Measurements from ENCODE around the gene STK25.

Gene STK25

DNA sequence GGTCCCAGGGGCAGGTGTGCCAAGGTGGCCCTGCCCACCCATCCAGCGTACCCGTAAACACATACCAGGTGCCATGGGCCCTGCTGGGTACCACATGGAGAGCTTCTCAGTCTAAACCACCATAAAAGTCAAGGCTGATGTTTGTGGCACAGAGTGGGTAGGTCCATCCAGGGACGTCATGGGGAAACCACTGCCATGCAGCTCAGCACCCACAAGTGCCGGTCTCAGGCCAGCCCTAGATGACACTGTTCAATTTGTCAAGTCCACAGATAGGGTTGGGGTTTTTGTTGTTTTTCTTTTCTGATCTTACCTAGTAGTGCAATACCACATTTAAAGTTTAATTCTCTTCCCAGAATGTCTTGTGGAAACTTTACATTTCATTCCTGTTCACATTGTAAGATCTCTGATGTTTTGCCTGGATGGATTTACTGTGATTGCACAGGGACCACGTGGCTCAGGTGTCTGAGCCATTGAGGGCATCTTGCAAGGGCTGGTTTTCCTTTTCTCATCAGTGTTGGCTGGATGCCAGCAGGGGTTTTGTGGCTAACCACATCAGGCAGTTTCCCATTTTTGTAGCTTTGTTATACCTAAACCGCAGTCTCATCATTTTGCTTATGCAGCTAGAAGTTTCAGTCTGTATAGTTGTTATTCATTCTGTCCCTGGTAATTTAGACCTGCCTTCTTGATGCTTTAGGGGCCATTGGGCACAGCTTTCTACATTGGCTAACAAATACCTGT, 64.7 kb downstream of the STK25 start:
- TF ChIP-seq, protein P1, sequence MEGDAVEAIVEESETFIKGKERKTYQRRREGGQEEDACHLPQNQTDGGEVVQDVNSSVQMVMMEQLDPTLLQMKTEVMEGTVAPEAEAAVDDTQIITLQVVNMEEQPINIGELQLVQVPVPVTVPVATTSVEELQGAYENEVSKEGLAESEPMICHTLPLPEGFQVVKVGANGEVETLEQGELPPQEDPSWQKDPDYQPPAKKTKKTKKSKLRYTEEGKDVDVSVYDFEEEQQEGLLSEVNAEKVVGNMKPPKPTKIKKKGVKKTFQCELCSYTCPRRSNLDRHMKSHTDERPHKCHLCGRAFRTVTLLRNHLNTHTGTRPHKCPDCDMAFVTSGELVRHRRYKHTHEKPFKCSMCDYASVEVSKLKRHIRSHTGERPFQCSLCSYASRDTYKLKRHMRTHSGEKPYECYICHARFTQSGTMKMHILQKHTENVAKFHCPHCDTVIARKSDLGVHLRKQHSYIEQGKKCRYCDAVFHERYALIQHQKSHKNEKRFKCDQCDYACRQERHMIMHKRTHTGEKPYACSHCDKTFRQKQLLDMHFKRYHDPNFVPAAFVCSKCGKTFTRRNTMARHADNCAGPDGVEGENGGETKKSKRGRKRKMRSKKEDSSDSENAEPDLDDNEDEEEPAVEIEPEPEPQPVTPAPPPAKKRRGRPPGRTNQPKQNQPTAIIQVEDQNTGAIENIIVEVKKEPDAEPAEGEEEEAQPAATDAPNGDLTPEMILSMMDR (IDR thresholded peaks at IDR 0.05; ENCODE audit: insufficient read depth, missing control alignments) = no peak
- FAIRE-seq (no peak), DNase-seq (ENCODE audit: insufficient read length, low spot score) (no peak)

Data from D721Med (cell line).